Activated T-cell treated with anti-CD3 and anti-CD28 coated beads, Interleukin-2, amount 50 U/mL, for 4 hours (primary cell): Measurements from ENCODE around the gene HOXD11. TPM values are rescaled to one million over a fixed set of nuclear protein-coding genes. Genes with fewer than 3 reads are reported as not detected.

Source experiments
- ATAC-seq, 2 donors: fragments of 200-7000 bp; cut with Tn5 transposase; one replicate each; pipeline ENCODE4 v1.10.0; 2021
- DNase-seq: peaks from one replicate; pipeline ENCODE4 v3.0.0-alpha.2; 2020
- H3K27me3 Mint-ChIP-seq: one replicate; pipeline ENCODE4 v1.8.0; 2021; ENCODE audit warnings: low read depth, mixed read lengths
- H3K36me3 Mint-ChIP-seq: one replicate; pipeline ENCODE4 v1.8.0; 2022; ENCODE audit warnings: mixed read lengths; ENCODE audit not compliant: insufficient read depth
- H3K4me1 Mint-ChIP-seq: one replicate; pipeline ENCODE4 v1.8.0; 2021; ENCODE audit warnings: low read depth, mixed read lengths
- H3K4me3 Mint-ChIP-seq: one replicate; pipeline ENCODE4 v1.8.0; 2021; ENCODE audit warnings: mild to moderate bottlenecking, moderate library complexity, mixed read lengths
- H3K9me3 Mint-ChIP-seq: one replicate; pipeline ENCODE4 v1.8.0; 2021; ENCODE audit warnings: mixed read lengths
- total RNA-seq, 3 donors: library from RNA; stranded (reverse); gene quantifications; one replicate each; pipeline ENCODE4 v1.2.1, GENCODE V29; 2021

HOXD11 gene
- total RNA-seq, 3 donors from 2014 or later, result not detected

DNA sequence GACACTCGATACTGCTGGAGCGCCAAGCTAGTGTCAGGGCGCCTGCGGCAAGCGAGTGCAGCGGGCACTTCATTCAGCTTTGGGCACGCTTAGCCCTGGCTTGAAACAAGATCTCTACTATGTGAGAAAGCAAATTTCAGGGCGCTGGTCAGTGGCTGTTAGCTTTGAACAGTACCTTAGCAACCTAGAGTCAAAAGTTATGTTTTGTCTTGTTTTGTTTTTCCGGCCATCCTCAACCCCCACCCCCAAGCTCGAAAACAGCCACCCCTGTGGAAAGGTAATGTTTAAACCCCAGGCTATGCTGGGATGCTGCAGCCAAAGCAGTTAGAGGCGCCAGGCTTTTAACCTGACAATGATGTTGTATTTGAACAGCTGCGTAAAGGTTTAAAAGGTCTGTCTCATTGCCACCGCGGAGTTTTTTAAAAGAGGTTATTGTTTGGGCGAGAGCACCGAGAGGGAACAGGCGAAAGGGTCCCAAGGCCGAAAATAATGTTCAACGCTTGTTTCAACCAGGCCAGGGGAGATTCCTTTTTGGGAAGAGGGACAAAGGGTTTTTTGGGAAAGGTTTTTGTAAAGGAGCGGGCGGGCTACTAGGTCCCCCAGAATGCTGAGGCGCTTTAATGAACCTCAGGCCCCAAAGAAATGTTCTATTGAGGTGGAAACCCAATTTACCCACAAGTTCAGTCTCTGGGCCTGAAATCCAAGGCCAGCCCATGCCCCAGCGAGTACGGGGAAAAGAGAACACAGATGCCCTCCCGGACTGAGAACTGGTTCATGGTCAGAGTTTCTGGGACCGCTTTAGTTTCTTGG lies 7.2 kb downstream of the HOXD11 start:
- Mint-ChIP-seq H3K36me3 (peaks cover 1% of the 10 kb centered on the region), H3K4me1 (peaks cover 4% of the 10 kb centered on the region), H3K27me3 (peaks cover 94% of the 10 kb centered on the region), H3K4me3 (no peak overlapping the region), H3K9me3 (peaks cover 11% of the 10 kb centered on the region)
- DNase-seq (no peak), ATAC-seq (no peak)

DNA sequence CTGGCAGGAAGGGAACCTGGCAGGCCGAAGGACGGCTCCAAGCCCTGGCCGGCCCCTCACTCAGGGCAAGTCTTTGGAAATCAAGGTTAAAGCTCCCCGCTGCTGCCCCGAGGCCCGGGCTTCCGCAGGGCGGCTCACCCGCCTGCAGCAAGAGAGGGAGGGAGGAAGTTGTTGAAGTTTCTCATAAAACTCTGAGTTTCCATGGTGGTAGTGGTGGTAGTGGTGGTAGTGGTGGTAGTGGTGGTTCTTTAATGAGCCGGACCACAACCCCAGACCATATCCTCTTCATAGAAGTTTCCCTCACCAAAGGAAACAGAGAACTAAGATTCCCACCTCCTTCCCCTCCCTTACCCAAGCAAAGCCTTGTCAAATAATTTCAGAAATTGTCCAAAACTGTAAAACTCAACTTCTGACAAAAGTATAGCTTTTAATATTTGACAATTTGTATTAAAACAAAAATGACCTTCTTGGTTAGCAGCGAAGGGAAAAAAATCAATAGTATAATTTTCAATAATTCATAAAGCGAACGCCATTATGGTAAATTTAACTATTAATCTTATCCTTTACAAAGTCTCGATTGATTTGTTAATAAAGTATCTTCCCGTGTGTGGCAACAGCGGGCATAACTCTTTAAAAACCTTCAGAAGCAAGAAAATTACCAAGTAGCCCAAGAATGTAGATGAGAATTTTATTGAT lies 8.0 kb downstream of the HOXD11 start:
- no peak for DNase-seq
- H3K4me1 Mint-ChIP-seq, result peaks cover 4% of the 10 kb centered on the region
- H3K27me3 Mint-ChIP-seq, result peaks cover 94% of the 10 kb centered on the region
- H3K36me3 Mint-ChIP-seq, result peaks cover 1% of the 10 kb centered on the region
- no peak for ATAC-seq
- H3K4me3 Mint-ChIP-seq, result no peak overlapping the region
- peaks cover 7% of the 10 kb centered on the region for H3K9me3 Mint-ChIP-seq

DNA sequence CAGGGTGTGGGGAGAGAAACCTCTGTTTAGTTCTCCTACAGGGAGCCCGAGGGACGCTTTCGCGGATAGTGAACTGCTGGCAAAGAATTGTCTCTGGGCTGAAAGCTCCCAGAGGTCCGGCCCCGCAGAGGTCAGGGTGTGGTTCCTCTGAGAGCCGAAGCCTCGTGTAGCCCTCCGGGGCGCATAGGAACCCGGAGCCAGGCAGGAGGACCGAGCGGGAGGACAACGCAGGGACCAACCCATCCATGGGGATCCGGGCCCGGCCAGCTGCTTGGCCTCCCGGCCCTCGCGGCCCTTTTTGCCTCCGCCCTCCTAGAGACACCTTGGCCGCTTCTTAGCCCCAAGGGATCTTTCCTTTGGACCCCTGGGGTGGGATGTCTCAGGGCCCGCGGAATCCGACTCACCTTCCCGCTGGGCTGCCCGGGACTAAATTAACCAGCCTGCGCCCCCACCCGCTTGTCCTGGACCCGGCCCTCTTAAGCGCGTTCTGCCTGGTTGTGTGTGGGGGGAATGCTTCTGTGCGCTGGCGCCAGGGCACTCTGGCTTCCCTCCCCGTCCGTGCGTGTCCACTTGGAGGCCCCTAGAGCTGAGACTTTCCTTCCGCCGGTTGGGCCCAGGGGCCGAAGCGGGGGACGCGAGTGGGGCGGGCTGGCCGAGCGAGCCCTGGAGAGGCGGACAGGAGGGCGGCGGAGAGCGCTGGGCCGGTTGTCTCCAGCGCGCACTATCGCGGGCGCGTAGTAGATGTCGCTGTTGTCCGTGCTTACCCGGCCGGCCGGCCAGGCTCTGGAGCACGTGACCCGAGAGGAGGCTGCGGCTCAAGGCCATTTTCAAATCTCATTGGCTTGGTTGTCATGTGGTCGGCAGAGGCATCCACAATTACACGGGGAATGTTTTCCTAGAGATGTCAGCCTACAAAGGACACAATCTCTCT lies 9.1 kb downstream of the HOXD11 start, which contains the start of gene HOXD10:
Gene HOXD10 (plus strand): TSS at position 896 of the 931 bp plus-strand sequence. CDS start 56 bp downstream, outside the sequence.
- H3K9me3 Mint-ChIP-seq, result peaks cover 7% of the 10 kb centered on the region
- DNase-seq, result no peak
- ATAC-seq, result no peak
- peaks cover 3% of the 10 kb centered on the region for H3K4me1 Mint-ChIP-seq
- H3K36me3 Mint-ChIP-seq, result peaks cover 1% of the 10 kb centered on the region
- H3K4me3 Mint-ChIP-seq, result no peak within 1 kb of the TSS
- peaks cover 94% of the 10 kb centered on the region for H3K27me3 Mint-ChIP-seq

DNA sequence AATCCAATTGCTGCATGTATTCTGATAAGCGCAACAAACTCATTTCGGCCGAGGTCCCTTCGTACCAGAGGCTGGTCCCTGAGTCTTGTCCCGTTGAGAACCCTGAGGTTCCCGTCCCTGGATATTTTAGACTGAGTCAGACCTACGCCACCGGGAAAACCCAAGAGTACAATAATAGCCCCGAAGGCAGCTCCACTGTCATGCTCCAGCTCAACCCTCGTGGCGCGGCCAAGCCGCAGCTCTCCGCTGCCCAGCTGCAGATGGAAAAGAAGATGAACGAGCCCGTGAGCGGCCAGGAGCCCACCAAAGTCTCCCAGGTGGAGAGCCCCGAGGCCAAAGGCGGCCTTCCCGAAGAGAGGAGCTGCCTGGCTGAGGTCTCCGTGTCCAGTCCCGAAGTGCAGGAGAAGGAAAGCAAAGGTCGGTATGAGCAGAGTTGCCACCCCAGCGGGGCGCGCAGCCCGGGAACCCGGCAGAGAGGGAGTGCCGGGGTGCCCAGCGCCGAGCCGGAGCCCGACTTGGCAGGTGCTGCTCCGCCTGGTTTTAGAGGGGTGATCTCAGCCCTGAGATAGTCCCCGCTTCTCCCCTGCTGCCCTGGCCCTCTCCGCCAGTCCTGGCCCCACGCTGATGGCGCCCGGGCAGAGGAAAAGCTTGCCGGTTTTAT lies 10.2 kb downstream of the HOXD11 start:
- Mint-ChIP-seq H3K4me1 (peaks cover 2% of the 10 kb centered on the region), H3K9me3 (peaks cover 7% of the 10 kb centered on the region), H3K36me3 (peaks cover 1% of the 10 kb centered on the region), H3K4me3 (no peak overlapping the region), H3K27me3 (peaks cover 91% of the 10 kb centered on the region)
- no peak for DNase-seq
- no peak for ATAC-seq

DNA sequence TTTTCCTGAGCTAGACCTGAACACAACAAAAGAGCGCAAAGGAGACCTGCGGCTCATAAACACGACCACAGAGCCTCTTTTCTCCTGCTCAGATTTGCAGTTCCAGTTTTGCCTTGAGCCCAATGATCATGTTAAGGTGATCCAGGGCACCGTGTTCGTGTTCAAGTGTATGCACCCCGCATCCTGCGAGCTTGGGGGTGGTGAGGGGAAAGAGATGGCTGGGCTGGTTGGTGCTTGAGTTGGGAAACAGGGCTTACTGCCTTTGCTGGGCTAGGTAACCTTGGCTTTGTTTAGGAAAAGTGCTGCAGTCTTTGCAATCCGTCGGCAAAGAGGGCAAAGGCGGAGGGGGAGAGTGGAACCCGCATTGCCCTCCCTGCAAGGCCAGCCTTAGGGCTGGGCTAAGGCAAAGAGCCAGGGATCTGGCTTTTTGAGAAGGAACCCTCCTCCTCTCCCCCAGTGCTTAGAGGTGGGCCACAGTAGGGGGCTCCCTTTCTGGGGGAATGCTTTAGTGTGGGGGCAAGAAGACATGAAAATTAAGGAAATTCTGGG lies 10.8 kb downstream of the HOXD11 start:
- ATAC-seq, result no peak
- Mint-ChIP-seq H3K4me1 (peaks cover 5% of the 10 kb centered on the region), H3K36me3 (peaks cover 1% of the 10 kb centered on the region), H3K9me3 (peaks cover 7% of the 10 kb centered on the region), H3K4me3 (no peak overlapping the region), H3K27me3 (peaks cover 88% of the 10 kb centered on the region)
- DNase-seq, result no peak

DNA sequence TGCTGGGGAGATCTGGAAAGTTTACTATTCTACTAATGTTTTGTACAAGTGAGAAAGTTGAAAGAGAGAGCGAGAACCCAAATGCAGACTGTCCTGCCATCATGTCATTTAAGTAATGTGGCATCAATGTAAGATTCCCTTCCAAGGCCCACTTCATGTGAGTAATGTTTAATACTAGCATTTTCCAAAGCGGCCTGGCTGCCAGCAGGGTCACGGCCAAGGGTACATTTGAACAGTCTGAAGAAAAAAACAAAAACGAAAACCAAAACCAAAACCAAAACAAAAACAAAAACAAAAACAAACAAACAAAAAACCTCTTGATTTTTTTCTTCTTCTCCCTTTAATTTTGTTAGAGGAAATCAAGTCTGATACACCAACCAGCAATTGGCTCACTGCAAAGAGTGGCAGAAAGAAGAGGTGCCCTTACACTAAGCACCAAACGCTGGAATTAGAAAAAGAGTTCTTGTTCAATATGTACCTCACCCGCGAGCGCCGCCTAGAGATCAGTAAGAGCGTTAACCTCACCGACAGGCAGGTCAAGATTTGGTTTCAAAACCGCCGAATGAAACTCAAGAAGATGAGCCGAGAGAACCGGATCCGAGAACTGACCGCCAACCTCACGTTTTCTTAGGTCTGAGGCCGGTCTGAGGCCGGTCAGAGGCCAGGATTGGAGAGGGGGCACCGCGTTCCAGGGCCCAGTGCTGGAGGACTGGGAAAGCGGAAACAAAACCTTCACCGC lies 11.7 kb downstream of the HOXD11 start:
- H3K27me3 Mint-ChIP-seq, result peaks cover 87% of the 10 kb centered on the region
- H3K9me3 Mint-ChIP-seq, result peaks cover 7% of the 10 kb centered on the region
- H3K36me3 Mint-ChIP-seq, result peaks cover 1% of the 10 kb centered on the region
- ATAC-seq (no peak), DNase-seq (no peak)
- no peak overlapping the region for H3K4me3 Mint-ChIP-seq
- peaks cover 7% of the 10 kb centered on the region for H3K4me1 Mint-ChIP-seq

DNA sequence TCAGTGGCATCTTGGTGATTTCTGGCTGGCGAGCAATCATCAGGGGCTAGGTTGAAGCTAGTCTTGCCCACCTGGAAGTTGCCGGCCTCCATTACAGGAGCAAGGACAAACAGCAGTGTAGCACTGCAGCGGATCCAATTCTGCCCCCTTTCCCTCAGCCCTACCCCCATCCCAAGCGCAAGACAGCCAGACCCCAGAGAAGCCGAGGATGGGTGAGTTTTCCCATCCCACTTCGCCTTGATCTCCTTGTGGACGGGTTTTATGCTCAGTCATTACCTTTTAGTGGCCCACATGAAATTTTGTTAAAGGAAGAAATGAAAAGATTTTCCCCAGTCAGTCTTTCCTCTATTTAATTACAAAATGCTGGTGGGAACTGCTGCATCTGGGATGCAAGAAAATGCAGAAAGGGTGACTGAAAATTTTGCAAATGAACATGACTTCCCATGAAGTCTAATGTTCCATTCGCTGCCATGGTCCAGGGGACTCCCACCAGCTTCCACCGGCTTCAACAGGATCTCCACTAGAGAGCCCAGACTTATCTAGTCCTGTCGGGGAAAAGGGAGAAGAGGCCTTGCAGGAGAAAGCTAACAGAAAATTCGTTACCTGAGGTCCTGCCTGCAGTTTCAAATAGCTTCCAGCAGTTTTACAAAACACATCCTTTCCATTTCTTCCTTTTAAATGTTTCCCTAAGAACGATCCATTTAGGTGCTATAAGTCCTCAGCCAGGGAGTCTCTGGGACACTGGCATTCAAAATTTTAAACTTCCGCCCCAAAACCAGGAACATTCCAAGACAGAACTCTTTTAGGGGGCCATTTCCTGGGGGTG lies 13.5 kb downstream of the HOXD11 start:
- Mint-ChIP-seq H3K9me3 (peaks cover 7% of the 10 kb centered on the region), H3K4me3 (no peak overlapping the region), H3K4me1 (peaks cover 9% of the 10 kb centered on the region), H3K27me3 (peaks cover 87% of the 10 kb centered on the region), H3K36me3 (peaks cover 1% of the 10 kb centered on the region)
- ATAC-seq (no peak), DNase-seq (no peak)

DNA sequence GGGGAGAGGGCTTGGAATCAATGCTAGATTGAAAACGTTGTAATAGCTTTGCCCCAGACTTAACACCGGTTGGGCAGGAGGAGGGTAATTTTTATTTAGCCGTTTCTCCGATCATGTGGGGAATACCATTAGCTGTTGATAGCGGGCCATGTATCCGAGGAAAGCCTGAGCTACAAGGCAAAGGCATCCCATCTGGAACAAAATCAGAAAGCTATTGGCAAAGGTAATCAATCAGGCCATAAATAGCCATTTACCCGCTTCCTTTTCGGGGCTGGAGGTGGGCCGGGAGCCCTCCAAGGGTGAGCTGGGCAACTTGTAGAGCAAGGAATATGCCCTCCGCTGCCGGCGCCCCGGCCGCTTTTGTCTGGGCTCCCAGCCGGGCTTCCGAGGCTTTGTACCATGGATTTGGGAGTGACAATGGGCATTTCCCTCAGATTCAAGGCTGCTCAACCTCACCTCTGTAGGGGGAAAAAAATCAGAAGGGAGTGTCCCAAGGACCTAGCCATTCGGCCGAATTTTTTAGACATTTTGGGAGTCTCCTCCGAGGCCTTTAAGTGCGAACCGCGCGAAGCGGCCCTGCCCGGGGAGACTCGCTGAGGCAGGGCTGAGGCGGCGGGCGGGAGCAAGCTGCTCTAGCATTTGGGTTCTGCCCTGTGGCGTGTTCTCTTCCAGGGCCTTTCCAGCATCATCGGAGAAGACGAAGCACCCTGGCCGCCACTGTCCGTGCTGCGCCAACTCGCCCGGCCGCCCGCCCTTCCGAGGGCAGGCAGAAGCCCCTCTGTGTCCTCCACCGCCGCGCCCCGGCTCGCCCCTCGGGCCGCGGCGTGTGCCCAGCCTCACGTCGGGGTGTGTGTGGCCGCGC lies 14.3 kb downstream of the HOXD11 start:
- no peak for ATAC-seq

DNA sequence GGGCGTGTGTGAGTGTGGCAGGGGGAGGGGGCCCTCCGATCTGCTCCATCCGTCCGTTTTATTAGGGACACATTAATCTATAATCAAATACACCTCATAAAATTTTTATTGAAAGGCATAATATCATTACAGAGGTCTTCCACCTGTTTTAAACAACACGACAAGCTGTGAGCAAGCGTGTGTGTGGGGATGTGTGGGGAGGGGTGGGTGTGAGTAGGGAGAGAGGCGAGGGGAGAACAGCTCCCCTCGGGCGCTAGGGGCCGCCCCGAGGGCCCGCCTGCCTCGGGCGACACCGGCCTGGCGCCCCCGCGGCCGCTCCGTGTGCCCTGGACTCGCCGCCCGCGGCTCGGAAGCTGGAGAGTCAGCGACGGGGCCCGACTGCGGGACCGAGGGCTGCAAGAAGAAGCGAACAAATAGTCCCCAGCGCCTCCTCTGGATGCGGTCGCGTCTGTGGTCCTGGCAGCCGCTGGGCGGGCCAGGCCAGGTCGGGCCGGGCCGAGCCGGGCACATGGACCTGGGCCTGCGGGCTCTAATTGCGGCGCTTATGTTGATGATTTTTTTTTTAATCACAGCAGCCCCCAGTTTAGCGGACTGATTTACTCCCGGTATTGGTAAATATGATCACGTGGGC lies 15.1 kb downstream of the HOXD11 start:
- Mint-ChIP-seq H3K9me3 (peaks cover 4% of the 10 kb centered on the region), H3K4me1 (peaks cover 9% of the 10 kb centered on the region), H3K4me3 (peak overlapping the region; percentile 48), H3K36me3 (peaks cover 1% of the 10 kb centered on the region), H3K27me3 (peaks cover 87% of the 10 kb centered on the region)
- peak; percentile 5 to 27 for ATAC-seq
- DNase-seq, result no peak

More for the DNA sequence above, 14.3 kb downstream of the HOXD11 start:
- H3K4me1 Mint-ChIP-seq, result peaks cover 9% of the 10 kb centered on the region
- no peak for DNase-seq
- H3K36me3 Mint-ChIP-seq, result peaks cover 1% of the 10 kb centered on the region
- no peak overlapping the region for H3K4me3 Mint-ChIP-seq
- peaks cover 7% of the 10 kb centered on the region for H3K9me3 Mint-ChIP-seq
- H3K27me3 Mint-ChIP-seq, result peaks cover 88% of the 10 kb centered on the region

DNA sequence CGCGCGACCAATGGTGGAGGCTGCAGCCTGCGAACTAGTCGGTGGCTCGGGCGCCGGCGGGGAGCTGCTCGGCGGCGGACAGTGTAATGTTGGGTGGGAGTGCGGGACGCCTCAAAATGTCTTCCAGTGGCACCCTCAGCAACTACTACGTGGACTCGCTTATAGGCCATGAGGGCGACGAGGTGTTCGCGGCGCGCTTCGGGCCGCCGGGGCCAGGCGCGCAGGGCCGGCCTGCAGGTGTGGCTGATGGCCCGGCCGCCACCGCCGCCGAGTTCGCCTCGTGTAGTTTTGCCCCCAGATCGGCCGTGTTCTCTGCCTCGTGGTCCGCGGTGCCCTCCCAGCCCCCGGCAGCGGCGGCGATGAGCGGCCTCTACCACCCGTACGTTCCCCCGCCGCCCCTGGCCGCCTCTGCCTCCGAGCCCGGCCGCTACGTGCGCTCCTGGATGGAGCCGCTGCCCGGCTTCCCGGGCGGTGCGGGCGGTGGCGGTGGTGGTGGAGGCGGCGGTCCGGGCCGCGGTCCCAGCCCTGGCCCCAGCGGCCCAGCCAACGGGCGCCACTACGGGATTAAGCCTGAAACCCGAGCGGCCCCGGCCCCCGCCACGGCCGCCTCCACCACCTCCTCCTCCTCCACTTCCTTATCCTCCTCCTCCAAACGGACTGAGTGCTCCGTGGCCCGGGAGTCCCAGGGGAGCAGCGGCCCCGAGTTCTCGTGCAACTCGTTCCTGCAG lies 15.8 kb downstream of the HOXD11 start, which contains the start of gene HOXD9:
Gene HOXD9 (plus strand): TSS at position 37 of the 728 bp plus-strand sequence. CDS start 50 bp downstream, at position 87.
- H3K27me3 Mint-ChIP-seq, result peaks cover 88% of the 10 kb centered on the region
- no peak for DNase-seq
- peak; percentile 47 to 60 for ATAC-seq
- H3K4me1 Mint-ChIP-seq, result peaks cover 12% of the 10 kb centered on the region
- H3K9me3 Mint-ChIP-seq, result peaks cover 4% of the 10 kb centered on the region
- peaks cover 1% of the 10 kb centered on the region for H3K36me3 Mint-ChIP-seq
- H3K4me3 Mint-ChIP-seq, result peak within 1 kb of the TSS; percentile 48
